ENCODE measurements around the gene ERN1.

Gene ERN1

GRCh38 chr17:64087252-64088005 is 42.5 kb downstream of the ERN1 start:
- in situ Hi-C loops (cut with MboI; ENCODE audit: low sequenced_read_pairs), result no loop called here

- in situ Hi-C loops (cut with MboI; ENCODE audit: low sequenced_read_pairs), result no loop called here
Measured at GRCh38 chr17:64085650-64086005, 44.3 kb downstream of the ERN1 start.

GRCh38 chr17:64084940-64085649 is 44.8 kb downstream of the ERN1 start:
- in situ Hi-C loops (cut with MboI; ENCODE audit: low sequenced_read_pairs), result no loop called here

- in situ Hi-C loops (cut with MboI; ENCODE audit: low sequenced_read_pairs), result no loop called here
Measured at GRCh38 chr17:64084086-64084939, 45.6 kb downstream of the ERN1 start.

GRCh38 chr17:64083563-64084085 is 46.3 kb downstream of the ERN1 start:
- in situ Hi-C loops (cut with MboI; ENCODE audit: low sequenced_read_pairs), result no loop called here

- in situ Hi-C loops (cut with MboI; ENCODE audit: low sequenced_read_pairs), result no loop called here
Measured at GRCh38 chr17:64083093-64083492, 46.9 kb downstream of the ERN1 start.

- in situ Hi-C loops (cut with MboI; ENCODE audit: low sequenced_read_pairs), result no loop called here
Measured at GRCh38 chr17:64081802-64082799, 47.8 kb downstream of the ERN1 start.

- in situ Hi-C loops (cut with MboI; ENCODE audit: low sequenced_read_pairs), result no loop called here
Measured at GRCh38 chr17:64080174-64080618, 49.7 kb downstream of the ERN1 start.

GRCh38 chr17:64077379-64077778 is 52.6 kb downstream of the ERN1 start:
- in situ Hi-C loops (cut with MboI; ENCODE audit: low sequenced_read_pairs), result no loop called here

GRCh38 chr17:64075913-64076312 is 54.0 kb downstream of the ERN1 start:
- in situ Hi-C loops (cut with MboI; ENCODE audit: low sequenced_read_pairs), result no loop called here

- in situ Hi-C loops (cut with MboI; ENCODE audit: low sequenced_read_pairs), result loop anchor here (5.0 kb wide), 1 partner anchor 42 kb away; no protein-coding TSS in a partner anchor
Measured at GRCh38 chr17:64074704-64075426, 55.1 kb downstream of the ERN1 start.

GRCh38 chr17:64073771-64074703 is 55.9 kb downstream of the ERN1 start:
- in situ Hi-C loops (cut with MboI; ENCODE audit: low sequenced_read_pairs), result loop anchor here (5.0 kb wide), 1 partner anchor 43 kb away; no protein-coding TSS in a partner anchor

GRCh38 chr17:64071111-64071510 is 58.8 kb downstream of the ERN1 start:
- in situ Hi-C loops (cut with MboI; ENCODE audit: low sequenced_read_pairs), result loop anchor here (5.0 kb wide), 1 partner anchor 46 kb away; no protein-coding TSS in a partner anchor

- in situ Hi-C loops (cut with MboI; ENCODE audit: low sequenced_read_pairs), result loop anchor here (5.0 kb wide), 1 partner anchor 47 kb away; no protein-coding TSS in a partner anchor
Measured at GRCh38 chr17:64070213-64070612, 59.7 kb downstream of the ERN1 start.

- in situ Hi-C loops (cut with MboI; ENCODE audit: low sequenced_read_pairs), result no loop called here
Measured at GRCh38 chr17:64069143-64069542, 60.8 kb downstream of the ERN1 start.

GRCh38 chr17:64067657-64068056 is 62.3 kb downstream of the ERN1 start:
- in situ Hi-C loops (cut with MboI; ENCODE audit: low sequenced_read_pairs), result no loop called here

- in situ Hi-C loops (cut with MboI; ENCODE audit: low sequenced_read_pairs), result no loop called here
Measured at GRCh38 chr17:64066716-64067115, 63.2 kb downstream of the ERN1 start.

GRCh38 chr17:64065161-64065560 is 64.8 kb downstream of the ERN1 start:
- in situ Hi-C loops (cut with MboI; ENCODE audit: low sequenced_read_pairs), result no loop called here
